Central memory CD8-positive, alpha-beta T cell (primary cell): ENCODE data around the gene KRTAP4-1.
"Not testable (repeated sequence)": the region's sequence is repeated elsewhere in the genome, so short reads cannot be mapped to it uniquely, and the experiment has no call there.

Experiments
- ATAC-seq: fragments of 150-1000 bp; cut with Tn5 transposase; replicated peaks from 2 replicates; pipeline ENCODE4 v1.10.0; 2022; ENCODE audit warnings: mild to moderate bottlenecking, moderate FRiP score, moderate number of reproducible peaks; ENCODE audit not compliant: poor library complexity, severe bottlenecking; ENCODE audit errors: extremely low read depth
- DNase-seq, 2 donors: peaks; one replicate each; pipeline ENCODE4 v3.0.0; 2021; ENCODE audit warnings: low spot score in 2 of 2
- H3K27ac Mint-ChIP-seq: one replicate; pipeline ENCODE4 v1.8.0; 2022; ENCODE audit warnings: low read depth, mild to moderate bottlenecking, moderate library complexity, mixed read lengths
- H3K27me3 Mint-ChIP-seq: one replicate; pipeline ENCODE4 v1.8.0; 2022; ENCODE audit warnings: mixed read lengths
- H3K36me3 Mint-ChIP-seq: one replicate; pipeline ENCODE4 v1.8.0; 2022; ENCODE audit warnings: mild to moderate bottlenecking, moderate library complexity, mixed read lengths; ENCODE audit not compliant: insufficient read depth
- H3K4me1 Mint-ChIP-seq: one replicate; pipeline ENCODE4 v1.8.0; 2022; ENCODE audit warnings: mixed read lengths
- H3K4me3 Mint-ChIP-seq: one replicate; pipeline ENCODE4 v1.8.0; 2022; ENCODE audit warnings: mild to moderate bottlenecking, moderate library complexity, mixed read lengths
- H3K9me3 Mint-ChIP-seq: one replicate; pipeline ENCODE4 v1.8.0; 2022; ENCODE audit warnings: mixed read lengths

KRTAP4-1 gene

DNA sequence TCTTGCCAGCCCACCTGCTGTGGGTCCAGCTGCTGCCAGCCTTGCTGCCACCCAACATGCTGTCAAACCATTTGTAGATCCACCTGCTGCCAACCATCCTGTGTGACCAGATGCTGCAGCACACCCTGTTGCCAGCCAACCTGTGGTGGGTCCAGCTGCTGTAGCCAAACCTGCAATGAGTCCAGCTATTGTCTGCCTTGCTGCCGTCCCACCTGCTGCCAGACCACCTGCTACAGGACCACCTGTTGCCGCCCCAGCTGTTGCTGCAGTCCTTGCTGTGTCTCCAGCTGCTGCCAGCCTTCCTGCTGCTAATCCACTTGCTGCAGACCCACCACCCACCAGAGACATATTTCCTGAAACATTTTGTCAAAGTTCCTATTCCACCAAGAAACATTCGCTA is 5.6 kb upstream of the KRTAP4-1 start:
- Mint-ChIP-seq H3K27me3 (peaks cover 61% of the 10 kb centered on the region), H3K9me3 (no peaks in the 10 kb centered on the region), H3K4me1 (no peaks in the 10 kb centered on the region), H3K36me3 (no peaks in the 10 kb centered on the region), H3K4me3 (no peak overlapping the region), H3K27ac (no peak overlapping the region)
- DNase-seq (no peak), ATAC-seq (no peak)

DNA sequence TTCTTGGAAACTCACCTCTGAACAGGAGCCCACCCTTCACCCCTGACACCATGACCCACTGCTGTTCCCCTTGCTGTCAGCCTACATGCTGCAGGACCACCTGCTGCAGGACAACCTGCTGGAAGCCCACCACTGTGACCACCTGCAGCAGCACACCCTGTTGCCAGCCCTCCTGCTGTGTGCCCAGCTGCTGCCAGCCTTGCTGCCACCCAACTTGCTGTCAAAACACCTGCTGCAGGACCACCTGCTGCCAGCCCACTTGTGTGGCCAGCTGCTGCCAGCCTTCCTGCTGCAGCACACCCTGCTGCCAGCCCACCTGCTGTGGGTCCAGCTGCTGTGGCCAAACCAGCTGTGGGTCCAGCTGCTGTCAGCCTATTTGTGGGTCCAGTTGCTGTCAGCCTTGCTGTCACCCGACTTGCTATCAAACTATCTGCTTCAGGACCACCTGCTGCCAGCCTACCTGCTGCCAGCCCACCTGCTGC is 5.2 kb upstream of the KRTAP4-1 start, which contains the start of gene KRTAP9-1:
TSS of gene KRTAP9-1 (plus strand) at position 51 of the 482 bp plus-strand sequence. CDS start at position 51, 0 bp downstream.
- DNase-seq, H3K4me1 Mint-ChIP-seq, H3K9me3 Mint-ChIP-seq, H3K27ac Mint-ChIP-seq, H3K4me3 Mint-ChIP-seq, H3K36me3 Mint-ChIP-seq, ATAC-seq: not testable (repeated sequence)
- H3K27me3 Mint-ChIP-seq, result peaks cover 61% of the 10 kb centered on the region

DNA sequence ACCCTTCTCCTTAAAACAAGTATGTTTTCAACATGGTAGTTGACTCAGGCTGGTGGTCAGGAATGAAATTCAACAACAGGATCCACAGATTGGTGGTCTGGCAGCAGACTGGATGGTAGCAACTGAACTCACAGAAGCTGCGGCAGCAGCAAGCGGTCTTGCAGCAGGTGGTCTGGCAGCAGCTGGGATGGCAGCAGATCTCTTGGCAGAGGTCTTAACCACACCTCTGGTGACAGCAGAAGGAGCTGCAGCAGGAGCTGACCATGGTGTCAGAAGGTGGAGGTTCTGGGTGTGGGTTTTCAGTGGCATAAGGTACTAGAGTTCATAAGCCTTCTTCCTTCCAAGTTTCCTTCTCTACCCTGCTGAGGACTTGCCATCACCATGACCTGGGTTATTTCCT is 2.2 kb upstream of the KRTAP4-1 start:
- Mint-ChIP-seq H3K4me1 (no peaks in the 10 kb centered on the region), H3K27me3 (peaks cover 59% of the 10 kb centered on the region), H3K9me3 (no peaks in the 10 kb centered on the region), H3K36me3 (no peaks in the 10 kb centered on the region), H3K4me3 (no peak overlapping the region), H3K27ac (no peak overlapping the region)
- no peak for ATAC-seq
- no peak for DNase-seq

DNA sequence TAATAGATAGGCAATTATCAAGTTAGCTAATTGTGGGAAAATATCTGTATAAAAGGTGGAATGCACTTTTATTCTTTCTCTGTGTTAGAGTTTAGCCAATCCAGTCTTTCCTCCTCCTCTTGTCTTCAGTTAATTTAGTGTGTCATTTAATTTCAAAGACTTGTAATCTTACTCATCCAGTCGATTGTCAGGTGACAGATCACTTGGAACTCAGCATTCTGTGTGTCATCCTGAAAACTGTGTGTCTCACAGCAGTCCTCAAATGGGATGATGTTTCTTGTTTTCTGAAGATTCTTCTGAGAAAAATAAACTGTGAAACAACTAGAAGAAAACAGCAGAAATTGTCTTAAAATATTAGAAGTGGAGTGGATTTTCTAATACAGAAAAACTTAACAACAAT is 290 bp upstream of the KRTAP4-1 start:
- no peak for ATAC-seq

DNA sequence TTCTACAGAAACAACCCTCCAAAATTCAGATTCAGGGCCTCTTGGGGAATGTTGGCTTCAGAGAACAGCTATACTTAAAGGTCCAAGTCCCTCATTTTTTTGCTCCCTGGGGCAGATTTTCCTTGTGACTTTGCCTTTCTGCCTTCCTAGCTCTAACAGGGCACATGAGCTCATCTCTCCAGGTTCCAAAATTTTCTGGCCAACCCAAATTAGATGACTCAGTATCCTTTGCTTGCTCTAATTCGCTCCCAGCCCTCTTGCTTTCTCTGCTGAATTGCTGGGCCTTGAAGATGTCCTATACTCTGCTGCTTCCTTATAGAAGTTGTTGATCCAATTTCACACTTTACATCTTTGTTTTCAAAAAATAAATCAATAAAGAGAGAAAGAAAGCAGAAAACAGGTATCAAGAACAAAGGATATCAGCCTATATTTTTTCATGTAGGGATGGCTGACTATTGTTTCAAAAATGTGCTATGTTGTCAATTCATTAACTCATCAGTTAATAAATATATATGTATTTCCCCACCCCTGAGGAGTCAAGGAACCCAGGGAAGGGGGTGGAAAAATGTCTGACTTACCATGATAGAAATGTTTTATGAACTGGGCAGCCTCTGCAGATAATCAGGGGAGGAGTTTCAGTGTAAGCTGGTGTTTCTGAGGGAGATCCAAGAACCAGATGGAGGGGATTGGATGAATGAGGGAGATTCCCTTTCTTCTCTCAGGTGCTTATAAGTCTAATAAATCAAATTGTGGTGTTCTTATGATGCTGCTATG is 5.7 kb downstream of the KRTAP4-1 start:
- Mint-ChIP-seq H3K27ac (no peak overlapping the region), H3K27me3 (peaks cover 11% of the 10 kb centered on the region), H3K9me3 (no peaks in the 10 kb centered on the region), H3K4me3 (no peak overlapping the region), H3K36me3 (no peaks in the 10 kb centered on the region), H3K4me1 (no peaks in the 10 kb centered on the region)
- DNase-seq, result no peak
- ATAC-seq, result no peak

More for the DNA sequence above, 290 bp upstream of the KRTAP4-1 start:
- Mint-ChIP-seq H3K4me1 (no peaks in the 10 kb centered on the region), H3K27ac (no peak overlapping the region), H3K27me3 (peaks cover 40% of the 10 kb centered on the region), H3K36me3 (no peaks in the 10 kb centered on the region), H3K9me3 (no peaks in the 10 kb centered on the region), H3K4me3 (no peak overlapping the region)
- DNase-seq, result no peak

DNA sequence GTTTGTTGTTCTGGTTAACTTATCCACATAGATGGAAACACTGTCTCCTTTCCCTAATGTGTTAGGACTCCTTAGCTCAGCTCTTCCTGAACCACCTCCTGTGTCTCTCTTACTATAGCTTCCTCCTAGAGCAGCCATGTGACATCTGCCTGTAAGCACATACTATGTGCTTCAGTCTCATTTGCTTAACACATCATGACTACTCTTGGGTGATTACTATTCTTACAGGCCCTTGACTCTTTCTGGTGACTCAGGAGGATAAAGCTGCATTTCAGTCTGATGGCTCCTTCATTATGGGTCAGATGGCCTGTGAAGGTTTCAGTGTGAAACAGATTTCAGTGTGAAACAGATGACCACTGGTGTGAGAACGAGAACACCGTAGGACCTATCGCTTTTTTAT is 6.4 kb downstream of the KRTAP4-1 start:
- no peak overlapping the region for H3K27ac Mint-ChIP-seq
- no peaks in the 10 kb centered on the region for H3K36me3 Mint-ChIP-seq
- H3K4me3 Mint-ChIP-seq, result no peak overlapping the region
- H3K4me1 Mint-ChIP-seq, result peaks cover 3% of the 10 kb centered on the region
- ATAC-seq, result no peak
- no peak for DNase-seq
- peaks cover 9% of the 10 kb centered on the region for H3K27me3 Mint-ChIP-seq
- H3K9me3 Mint-ChIP-seq, result no peaks in the 10 kb centered on the region

DNA sequence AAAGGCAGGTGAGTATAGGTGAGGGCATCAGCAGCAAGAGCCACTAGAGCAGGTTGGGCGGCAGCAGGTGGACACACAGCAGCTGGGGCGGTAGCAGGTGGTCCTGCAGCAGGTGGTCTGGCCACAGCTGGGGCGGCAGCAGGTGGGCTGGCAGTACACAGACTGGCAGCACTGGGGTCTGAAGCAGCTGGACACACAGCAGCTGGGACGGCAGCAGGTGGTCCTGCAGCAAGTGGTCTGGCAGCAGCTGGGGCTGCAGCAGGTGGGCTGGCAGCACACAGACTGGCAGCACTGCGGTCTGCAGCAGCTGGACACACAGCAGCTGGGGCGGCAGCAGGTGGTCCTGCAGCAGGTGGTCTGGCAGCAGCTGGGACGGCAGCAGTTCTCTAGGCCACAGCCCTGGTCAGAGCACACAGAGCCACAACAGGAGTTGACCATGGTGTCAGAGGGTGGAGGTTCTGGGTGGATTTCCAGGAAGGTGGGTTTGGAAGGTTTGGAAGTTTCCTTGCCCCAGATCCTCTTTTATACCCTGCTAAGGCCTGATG is 6.9 kb downstream of the KRTAP4-1 start, which contains the start of gene KRTAP4-2:
TSS of gene KRTAP4-2 (minus strand) at position 495 of the 545 bp plus-strand sequence. CDS start at position 438, 57 bp downstream.
- no peaks in the 10 kb centered on the region for H3K36me3 Mint-ChIP-seq
- no peak for ATAC-seq
- no peak for DNase-seq
- H3K27me3 Mint-ChIP-seq, result peaks cover 11% of the 10 kb centered on the region
- no peak within 1 kb of the TSS for H3K27ac Mint-ChIP-seq
- no peaks in the 10 kb centered on the region for H3K9me3 Mint-ChIP-seq
- no peak within 1 kb of the TSS for H3K4me3 Mint-ChIP-seq
- H3K4me1 Mint-ChIP-seq, result peaks cover 5% of the 10 kb centered on the region

DNA sequence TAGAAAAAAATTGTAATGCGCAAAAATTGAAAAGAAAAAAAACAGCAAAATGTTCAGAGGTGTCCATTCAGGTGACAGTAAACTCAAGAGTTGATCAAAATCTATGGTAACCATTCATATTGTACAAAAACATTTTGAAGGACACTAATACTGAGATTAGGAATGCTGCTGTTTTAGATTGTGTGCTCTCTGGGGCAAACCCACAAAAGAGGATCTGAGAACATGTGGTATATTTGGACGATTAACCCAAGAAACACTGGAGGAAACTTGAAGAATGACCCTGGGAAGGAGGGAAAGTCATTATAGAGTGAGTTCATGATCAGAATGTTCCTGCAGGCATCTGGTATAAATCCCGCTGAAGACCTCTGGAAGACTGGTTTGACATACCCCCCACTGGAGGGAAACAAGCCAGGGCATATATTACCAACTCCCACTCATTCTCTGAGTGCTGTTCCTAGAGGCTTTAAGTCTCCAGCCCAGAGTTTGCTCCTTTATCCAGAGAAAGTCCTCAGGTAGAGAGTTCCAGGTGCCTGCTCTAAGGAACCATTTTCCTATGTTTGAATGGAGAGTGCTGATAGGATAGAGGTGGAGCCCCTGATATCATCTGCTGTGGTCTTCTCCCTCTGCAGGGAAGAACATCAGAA is 7.8 kb downstream of the KRTAP4-1 start:
- ATAC-seq (no peak), DNase-seq (no peak)
- Mint-ChIP-seq H3K4me3 (no peak overlapping the region), H3K27ac (no peak overlapping the region), H3K27me3 (peaks cover 20% of the 10 kb centered on the region), H3K36me3 (peaks cover under 1% of the 10 kb centered on the region), H3K9me3 (no peaks in the 10 kb centered on the region), H3K4me1 (peaks cover 5% of the 10 kb centered on the region)

DNA sequence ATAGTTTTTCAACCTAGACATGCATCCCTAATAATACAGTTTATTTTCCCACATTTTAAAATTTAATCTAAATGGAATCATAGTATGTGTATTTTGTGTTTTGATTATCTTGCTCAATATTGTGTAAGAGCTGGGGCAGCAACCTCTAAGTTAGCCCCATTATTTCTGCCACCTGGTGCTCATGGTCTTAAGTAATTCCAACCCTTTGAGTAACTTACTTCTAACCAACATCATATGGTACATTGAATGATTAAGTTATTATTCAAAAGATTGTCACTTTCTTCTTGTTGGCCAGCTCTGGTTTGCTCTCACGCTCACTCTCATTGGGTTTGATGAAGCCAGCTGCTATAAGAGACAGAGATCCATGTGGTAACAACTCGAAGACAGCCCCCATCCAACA is 12.8 kb downstream of the KRTAP4-1 start:
- ATAC-seq, result no peak
- Mint-ChIP-seq H3K27ac (no peak overlapping the region), H3K4me1 (peaks cover 5% of the 10 kb centered on the region), H3K4me3 (no peak overlapping the region), H3K36me3 (peaks cover 2% of the 10 kb centered on the region), H3K9me3 (no peaks in the 10 kb centered on the region), H3K27me3 (peaks cover 21% of the 10 kb centered on the region)
- DNase-seq, result no peak

DNA sequence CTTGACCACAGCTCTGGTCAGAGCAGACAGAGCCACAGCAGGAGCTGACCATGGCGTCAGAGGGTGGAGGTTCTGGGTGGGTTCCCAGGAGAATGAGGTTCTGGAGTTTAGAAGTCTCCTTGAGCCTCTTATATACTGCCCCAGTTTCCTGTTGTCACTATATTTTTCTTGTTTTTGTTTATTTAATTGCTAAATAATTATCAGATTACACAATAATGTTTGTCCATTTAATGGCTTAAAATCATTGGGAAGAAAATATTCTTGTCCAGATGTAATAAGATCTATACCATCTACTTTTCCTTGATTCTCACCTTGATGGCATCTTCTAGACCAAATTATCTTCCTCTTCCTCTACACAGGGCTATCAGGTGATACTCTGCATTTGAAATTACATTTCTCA is 16.6 kb downstream of the KRTAP4-1 start, which contains the start of gene KRTAP4-3:
TSS of gene KRTAP4-3 (minus strand) at position 101 of the 400 bp plus-strand sequence. CDS start at position 52, 49 bp downstream.
- Mint-ChIP-seq H3K4me3 (no peak within 1 kb of the TSS), H3K27me3 (peaks cover 18% of the 10 kb centered on the region), H3K27ac (no peak within 1 kb of the TSS), H3K9me3 (no peaks in the 10 kb centered on the region), H3K4me1 (no peaks in the 10 kb centered on the region), H3K36me3 (peaks cover 2% of the 10 kb centered on the region)
- ATAC-seq (no peak), DNase-seq (no peak)

DNA sequence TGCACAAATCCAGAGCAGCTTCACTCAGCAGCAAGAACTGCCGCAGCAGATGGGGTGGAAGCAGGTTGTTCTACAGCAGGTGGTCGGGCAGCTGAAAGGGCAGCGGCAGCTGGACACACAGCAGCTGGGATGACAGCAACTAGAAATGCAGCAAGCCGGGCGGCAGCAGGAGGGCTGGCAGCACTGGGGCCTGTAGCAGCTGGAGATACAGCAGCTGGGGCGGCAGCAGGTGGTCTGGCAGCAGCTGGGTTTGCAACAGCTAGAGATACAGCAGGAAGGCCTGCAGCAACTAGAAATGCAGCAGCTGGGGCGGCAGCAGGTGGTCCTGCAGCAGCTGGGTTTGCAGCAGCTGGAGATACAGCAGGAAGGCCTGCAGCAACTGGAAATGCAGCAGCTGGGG is 17.1 kb downstream of the KRTAP4-1 start:
- ATAC-seq (no peak), DNase-seq (no peak)
- Mint-ChIP-seq H3K4me3 (no peak overlapping the region), H3K27me3 (peaks cover 17% of the 10 kb centered on the region), H3K36me3 (peaks cover 2% of the 10 kb centered on the region), H3K9me3 (no peaks in the 10 kb centered on the region), H3K27ac (no peak overlapping the region), H3K4me1 (no peaks in the 10 kb centered on the region)

DNA sequence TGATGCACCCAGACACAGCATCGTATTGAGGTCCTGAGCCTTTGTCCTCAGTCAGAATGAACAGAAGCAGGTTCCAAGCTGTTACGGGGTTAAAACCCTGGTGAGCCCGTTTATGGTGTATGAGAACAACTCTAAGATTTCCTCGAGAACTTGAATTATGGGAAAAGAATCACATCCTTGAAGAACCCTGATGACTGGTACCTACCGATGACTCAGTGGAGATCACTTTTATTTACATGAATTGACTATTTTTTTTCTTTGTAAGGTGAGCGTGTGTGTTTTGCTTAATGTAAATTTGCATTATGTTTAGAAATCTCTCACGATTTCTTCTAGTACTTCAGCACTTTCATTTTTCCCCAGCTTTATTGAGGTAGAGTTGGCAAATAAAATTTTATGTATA is 20.9 kb downstream of the KRTAP4-1 start:
- ATAC-seq, result no peak
- Mint-ChIP-seq H3K4me3 (no peak overlapping the region), H3K9me3 (no peaks in the 10 kb centered on the region), H3K27ac (no peak overlapping the region), H3K4me1 (no peaks in the 10 kb centered on the region), H3K36me3 (no peaks in the 10 kb centered on the region), H3K27me3 (peaks cover 22% of the 10 kb centered on the region)
- DNase-seq, result no peak
